ENCODE results near the gene UNC79.
"Not testable (repeated sequence)": the region's sequence is repeated elsewhere in the genome, so short reads cannot be mapped to it uniquely, and the experiment has no call there.

UNC79 gene

DNA sequence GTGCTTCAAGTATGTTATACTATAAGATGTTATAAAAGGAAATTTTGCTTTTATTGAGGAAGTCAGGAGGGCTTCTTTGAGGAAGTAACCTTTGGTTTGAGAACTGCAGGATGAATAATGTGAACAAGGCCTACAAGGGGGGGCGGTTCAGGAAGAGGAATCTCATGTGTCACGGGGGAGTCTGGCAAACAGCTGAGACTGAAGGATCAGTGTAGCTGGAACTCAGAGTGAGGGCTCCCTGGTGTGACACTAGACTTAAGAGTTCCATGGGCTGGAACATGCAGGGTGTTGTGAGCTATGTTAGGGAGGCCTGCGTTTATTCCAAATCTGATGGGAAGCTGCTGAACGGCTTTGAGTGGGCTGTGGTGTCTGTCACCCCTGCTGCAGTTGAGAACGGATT lies 62.3 kb downstream of the UNC79 start:
- DNase-seq (ENCODE audit: low spot score) (no peak), FAIRE-seq (no peak)

DNA sequence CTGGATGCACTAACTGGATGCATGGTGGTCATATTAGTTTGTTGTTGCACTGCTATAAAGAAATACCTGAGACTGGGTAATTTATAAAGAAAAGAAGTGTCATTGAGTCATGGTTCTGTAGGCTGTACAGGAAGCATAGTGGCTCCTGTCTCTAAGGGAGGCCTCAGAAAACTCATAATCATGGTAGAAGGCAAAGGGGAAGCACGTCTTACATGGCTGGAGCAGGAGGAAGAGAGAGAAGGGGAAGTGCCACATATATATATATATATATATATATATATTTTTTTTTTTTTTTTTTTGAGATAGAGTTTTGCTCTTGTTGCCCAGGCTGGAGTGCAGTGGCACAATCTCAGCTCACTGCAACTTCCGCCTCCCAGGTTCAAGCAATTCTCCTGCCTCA lies 62.9 kb downstream of the UNC79 start:
- not testable (repeated sequence) for FAIRE-seq; DNase-seq (ENCODE audit: low spot score)

DNA sequence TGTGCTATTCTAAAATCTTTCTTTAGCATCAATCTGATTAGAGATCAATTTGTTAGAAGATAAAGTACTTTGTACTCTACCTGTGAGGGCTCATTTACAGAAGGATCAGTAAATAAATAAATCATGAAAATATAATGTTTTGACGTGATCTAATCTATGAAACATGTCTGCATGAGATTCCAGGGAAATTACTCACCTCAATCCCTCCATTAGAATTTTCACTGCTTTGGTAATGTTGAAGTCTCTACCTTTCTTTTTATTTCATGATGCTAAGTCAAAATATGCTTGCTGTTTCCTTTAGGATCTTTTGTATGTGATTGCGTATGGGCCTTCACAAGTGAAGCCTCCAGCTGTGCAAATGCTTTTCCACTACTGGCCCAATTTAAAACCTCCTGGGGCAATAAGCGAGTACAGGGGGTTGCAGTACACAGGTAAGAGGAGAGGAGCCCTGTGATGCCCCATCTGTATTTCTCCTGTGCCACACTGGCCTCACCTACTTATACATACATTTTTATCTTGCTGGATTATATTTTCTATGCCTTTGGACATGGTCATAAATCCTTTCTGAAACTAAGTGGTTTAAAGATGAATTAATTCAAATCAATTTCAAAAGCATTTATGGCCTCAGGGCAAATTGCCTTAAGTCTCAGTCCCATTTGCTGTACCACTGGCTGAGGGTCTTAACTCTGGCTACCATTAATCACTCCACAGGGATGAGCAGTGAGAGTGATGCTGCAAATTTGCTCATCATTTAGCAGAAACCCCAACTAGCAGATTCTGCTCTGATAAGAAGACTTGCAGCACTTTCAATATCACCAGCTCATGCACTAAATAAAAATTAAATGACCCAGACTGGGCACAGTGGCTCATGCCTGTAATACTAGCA lies 66.4 kb downstream of the UNC79 start:
- no peak for FAIRE-seq
- DNase-seq (ENCODE audit: low spot score): no peak

DNA sequence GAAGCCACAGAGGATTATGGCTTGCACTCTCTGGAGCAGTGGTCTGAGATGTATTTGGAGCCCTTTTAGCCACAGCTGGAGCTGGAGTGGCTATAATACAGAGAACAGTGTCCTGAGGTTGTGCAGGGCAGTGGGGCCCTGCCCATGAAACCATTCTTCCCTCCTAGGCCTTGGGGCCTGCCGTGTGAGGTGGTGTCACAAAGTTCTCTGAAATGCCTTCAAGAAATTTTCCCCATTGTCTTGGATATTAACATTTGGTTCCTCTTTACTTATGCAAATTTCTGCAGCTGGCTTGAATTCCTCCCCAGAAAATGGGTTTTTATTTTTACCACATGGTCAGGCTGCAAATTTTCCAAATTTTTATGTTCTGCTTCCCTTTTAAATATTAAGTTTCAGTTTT lies 79.3 kb downstream of the UNC79 start:
- DNase-seq (ENCODE audit: low spot score): no peak
- no peak for FAIRE-seq

DNA sequence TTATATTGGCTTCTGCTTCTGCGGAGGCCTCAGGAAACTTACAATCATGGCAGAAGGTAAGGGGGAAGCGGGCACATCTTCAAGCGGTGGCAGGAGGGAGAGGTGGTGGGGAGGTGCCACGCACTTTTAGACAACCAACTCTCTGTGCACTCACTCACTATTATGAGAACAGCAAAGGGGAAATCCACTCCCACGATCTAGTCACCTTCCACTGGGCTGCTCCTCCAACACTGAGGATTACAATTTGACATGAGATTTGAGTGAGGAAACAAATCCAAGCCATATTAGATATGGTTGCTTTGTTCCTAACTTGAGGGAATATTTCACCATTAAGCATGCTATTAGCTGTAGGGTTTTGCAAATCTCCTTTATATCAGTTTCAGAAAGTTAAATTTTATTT lies 80.3 kb downstream of the UNC79 start:
- no peak for DNase-seq (ENCODE audit: low spot score)
- no peak for FAIRE-seq

DNA sequence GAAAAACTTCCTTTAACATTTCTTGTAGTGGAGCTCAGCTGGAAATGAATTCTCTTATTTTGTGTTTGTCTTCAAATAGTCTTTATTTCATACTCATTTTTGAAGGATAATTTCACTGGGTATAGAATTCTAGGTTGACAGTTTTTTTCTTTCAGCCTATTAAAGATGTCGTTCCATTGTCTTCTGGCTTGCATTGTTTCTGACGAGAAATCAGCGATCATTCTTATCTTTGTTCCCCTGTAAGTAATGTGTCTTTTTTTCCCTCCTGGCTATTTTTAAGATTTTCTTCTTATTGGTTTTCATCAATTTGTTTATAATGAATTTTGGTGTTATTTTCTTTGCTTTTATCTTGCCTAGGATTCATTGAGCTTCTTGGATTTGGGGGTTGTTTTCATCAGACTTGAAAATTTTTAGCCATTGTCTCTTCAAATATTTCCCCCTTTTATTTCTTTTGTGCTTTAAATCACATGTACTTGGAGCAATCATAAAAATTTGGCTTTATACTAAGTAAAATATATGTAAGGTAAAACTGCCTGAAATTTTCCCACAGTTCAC lies 89.4 kb downstream of the UNC79 start:
- no peak for DNase-seq (ENCODE audit: low spot score)
- FAIRE-seq: no peak

DNA sequence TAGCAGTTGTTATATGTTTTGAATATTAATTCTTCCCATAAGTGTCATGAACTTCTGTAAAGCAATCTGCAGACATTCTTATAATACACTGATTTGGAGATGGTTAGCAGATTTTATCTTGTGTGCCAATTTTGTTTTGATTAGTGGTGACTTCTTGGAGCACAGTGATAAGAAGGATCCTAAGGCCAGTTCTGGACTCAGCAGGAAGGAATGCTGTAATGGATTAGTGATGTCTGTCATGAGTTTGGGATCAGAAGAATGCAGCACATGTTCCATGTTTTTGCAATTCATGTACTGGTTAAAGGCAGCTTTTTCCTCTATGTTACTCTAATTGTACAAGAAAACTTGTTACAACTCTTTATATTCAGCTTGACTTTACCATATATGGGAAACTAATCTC lies 91.5 kb downstream of the UNC79 start:
- DNase-seq (ENCODE audit: low spot score) (no peak), FAIRE-seq (no peak)

DNA sequence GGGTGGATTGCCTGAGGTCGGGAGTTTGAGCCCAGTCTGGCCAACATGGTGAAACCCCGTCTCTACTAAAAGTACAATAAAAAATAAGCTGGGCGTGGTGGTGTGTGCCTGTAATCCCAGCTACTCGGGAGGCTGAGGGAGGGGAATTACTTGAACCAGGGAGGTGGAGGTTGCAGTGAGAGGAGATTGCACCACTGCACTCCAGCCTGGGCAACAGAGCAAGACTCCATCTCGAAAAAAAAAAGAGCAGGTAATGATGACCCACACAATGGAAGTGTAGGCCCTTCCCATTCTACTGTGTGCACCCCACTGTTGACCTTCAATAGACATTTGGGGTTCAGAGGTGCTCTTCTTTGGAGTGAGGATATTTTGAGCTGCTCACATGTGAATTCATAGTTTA lies 94.5 kb downstream of the UNC79 start:
- FAIRE-seq; DNase-seq (ENCODE audit: low spot score): not testable (repeated sequence)

DNA sequence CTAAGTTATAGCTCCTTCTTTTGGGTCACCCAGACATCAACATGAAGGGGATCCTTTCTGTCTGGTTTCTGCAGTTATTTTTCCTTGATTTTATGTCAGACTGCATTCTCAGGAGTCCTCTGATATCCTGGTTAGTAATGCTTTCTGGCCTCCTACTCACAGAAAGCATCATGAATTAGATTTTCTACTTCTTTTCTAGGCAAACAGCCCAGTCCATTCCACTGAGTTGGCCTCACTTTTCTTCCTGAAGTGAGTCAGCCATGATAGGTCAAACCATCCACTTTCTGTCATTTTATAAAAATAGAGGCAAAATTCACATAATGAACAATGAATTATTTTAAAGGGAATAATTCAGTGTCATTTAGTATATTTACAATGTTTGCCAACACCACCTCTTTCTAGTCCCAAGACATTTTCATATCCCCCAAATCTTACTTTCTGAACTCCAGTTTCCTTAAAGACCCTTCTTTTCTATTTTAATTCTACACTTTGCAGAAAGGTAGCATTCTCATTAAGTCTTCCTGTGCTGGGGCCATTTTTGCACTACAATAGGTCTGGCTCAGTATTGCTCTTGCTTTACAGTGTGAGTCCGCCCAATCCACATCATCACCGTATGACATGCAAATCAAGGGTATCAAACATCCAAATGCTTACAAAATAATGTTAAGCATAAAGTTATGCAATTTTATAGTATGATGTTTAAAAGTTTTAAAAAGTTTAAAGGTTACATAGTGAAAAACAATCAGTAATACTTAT lies 95.1 kb downstream of the UNC79 start:
- DNase-seq (ENCODE audit: low spot score) (no peak), FAIRE-seq (no peak)

DNA sequence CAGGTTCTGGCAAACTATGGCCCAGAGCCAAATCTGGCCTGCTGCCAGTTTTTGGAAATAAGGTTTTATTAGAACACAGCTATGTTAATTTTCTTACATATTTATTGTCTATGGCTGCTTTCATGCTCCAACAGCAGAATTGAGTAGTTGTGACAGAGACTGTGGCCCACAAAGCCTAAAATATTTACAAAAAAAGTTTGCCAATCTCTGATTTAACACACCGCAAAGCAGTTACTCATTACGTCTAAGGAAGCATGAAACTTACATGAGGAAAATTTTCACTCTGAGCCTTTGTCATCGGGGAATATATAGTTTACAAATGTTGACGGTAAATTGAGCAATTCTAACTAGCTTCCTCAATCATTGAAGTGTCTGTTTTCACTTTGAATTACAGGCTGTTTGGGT lies 96.5 kb downstream of the UNC79 start:
- no peak for FAIRE-seq
- no peak for DNase-seq (ENCODE audit: low spot score)

DNA sequence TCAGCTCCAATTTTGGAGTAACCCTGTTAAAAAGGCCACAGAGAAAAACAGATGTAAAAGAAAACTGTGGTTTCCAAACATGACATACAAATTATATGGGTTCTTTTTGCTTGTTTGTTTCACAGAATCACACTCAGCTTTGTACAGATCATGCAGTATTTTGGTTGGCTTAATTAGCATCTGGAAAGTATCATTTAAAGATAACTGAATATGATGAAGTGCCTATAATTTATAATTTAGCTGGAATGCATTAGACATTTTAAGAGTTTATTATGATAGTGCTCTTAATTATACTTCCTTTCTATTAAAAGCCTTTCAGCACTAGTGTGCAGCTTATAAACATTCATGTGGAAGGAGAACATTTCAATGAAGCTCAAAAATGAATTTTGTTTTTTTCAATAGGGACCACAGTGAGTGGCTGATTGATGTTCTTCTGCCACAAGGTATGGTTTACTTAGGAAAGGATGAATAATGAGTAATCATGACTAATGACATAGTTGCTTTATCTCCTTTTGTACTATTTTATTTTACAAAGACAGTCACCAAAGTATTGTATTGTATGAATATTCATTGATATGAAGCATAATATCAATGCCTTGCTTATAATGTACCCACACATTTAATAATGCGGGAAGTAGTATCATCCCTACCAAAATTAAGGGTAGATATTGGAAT lies 98.3 kb downstream of the UNC79 start:
- FAIRE-seq: no peak

DNA sequence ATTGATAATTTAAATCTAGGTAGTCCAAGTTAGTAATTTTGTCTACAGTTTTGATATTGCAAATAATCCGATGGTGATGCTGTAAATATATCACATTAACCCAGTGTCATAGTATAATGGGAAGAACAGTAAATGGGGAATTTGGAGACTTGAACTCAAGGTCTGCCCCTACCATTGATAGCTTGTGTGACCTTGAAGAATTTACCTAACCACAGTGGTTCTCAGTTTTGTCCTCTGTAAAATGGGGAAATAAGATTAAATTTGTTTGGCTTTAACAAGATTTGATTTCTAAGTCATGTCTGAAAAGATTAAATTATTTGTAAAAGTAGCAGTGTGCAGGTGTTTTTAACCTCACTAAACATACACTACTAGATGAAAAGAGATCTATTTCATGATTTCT lies 100.9 kb downstream of the UNC79 start:
- FAIRE-seq: no peak

More for the DNA sequence above, 98.3 kb downstream of the UNC79 start:
- DNase-seq (ENCODE audit: low spot score): no peak

DNA sequence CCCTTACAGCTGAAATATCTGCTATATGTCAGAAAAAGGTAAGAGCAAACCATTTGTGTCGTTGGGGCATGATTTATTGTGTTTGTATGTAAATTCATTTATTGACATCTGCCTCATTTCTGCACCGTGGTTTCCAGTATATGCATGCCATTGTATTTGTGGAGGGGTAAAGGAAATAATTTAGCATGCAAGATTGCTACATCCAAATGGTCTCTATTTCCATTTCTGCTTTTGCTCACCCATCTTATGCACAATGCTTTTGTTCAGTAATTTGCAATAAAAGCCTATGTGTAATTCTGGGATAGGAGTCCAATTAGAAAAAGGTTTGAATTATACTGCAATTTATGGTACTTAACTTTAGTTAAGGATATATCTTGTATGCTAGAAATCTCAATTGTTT lies 101.8 kb downstream of the UNC79 start:
- FAIRE-seq: no peak
- no peak for DNase-seq (ENCODE audit: low spot score)

More for the DNA sequence above, 100.9 kb downstream of the UNC79 start:
- no peak for DNase-seq (ENCODE audit: low spot score)

DNA sequence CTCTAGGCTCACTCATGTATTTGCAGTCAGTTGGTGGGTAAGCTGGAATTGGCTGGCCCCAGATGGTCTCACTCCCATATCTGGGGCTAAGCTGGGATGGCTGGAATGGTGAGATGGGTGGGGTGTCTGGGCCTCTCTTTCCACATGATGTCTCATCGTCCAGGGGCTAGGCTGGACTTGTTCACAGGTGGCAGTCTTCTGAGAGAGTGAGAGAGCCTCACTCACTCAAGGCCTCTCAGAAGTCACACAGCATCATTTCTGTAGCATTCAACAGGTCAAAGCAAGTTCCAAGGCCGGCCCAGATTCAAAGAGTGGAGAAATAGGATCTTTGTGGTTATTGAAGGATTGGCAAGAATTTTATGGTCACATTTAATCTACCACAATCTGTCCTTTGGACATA lies 102.7 kb downstream of the UNC79 start:
- no peak for FAIRE-seq

DNA sequence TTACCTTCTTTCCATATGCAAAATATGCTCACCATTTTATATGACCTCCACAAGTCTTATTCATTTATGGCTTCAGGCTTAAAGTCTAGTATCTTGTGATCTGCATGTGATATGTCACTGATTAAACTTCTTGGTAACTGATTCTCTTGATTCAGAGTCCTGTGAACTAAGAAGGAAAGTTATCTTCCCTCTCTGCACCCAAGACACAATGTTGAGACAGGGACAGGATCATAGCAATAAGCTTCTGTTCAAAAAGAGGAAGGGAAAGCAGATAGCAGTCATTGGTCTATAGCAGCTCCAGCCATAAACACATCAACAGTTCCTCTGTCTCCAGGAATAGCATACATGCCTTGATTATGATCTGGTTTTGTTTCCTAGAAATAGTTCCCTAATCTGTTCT lies 103.1 kb downstream of the UNC79 start:
- DNase-seq (ENCODE audit: low spot score) (no peak), FAIRE-seq (no peak)

More for the DNA sequence above, 102.7 kb downstream of the UNC79 start:
- no peak for DNase-seq (ENCODE audit: low spot score)

DNA sequence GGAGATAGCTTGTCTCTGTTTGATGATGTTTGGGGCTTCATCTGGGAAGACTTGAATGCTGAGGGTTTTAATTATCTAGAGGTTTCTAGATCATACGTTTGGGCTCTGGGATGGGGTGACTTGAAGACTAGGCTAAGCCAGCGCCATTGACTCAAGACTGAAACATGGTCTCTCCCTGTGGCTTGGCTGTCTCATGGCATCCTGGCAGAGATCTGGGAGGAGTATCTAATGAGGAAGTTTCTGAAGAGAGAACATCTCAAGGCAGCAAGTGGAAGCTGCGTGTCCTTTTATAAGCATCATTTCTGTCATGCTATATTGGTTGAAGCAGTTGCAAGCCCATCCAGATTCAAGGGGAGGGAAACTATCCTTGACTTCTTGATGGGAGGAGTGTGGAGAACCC lies 104.8 kb downstream of the UNC79 start:
- FAIRE-seq (no peak), DNase-seq (ENCODE audit: low spot score) (no peak)

DNA sequence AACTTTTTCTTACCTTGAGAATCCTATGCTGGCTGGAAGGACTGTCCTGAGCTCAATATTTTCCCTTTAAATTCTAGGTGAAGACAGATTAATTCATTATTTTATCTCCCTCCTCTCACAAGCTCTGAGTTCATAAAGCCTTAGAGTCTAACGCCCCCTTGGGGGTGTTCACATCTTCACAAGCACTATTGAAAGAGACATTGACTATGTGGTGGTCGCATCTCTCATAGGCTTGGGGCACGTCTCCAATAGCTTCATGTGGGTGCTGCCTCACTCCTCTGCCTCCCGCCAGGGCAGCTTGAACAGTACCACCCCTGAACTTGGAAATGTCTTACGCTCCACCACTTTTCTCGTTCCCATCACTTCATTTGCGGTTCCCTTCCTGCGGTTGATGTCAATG lies 106.2 kb downstream of the UNC79 start:
- no peak for FAIRE-seq
- DNase-seq (ENCODE audit: low spot score): no peak

DNA sequence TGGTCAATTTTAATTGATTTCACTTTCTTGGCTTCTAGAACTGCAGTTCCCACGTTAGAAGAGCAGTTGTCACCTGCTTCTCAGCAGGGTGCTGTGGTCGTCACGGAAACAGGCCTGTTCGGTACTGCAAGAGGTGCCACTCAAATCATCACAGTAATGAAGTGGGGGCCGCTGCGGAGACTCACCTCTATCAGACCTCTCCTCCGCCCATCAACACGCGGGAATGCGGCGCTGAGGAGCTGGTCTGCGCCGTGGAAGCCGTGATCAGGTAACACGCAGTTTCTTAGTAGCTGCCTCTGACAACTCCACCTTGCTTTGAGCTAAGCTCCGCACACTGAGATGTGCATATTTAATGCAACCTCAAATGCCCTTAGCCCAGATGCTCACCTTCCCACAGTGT lies 107.2 kb downstream of the UNC79 start:
- no peak for FAIRE-seq
- no peak for DNase-seq (ENCODE audit: low spot score)

DNA sequence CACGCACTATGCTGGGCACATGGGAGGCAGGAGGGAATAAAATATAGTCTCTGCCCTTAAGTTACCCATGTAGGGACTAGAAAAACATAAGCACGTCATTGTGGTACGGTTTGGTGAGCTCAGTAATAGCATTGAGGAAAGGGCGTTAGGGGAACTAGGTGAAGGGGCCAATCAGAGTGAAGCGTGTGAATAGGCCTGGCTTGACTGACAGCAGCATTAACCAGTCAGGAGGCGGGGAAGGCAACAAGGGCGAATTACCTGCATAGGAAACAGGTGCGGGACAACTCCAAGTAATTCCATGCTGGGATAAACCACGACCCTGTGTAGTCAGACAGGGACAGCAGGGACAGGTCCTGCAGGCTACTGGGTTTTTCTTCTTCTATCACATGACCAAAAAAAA lies 107.7 kb downstream of the UNC79 start:
- no peak for DNase-seq (ENCODE audit: low spot score)
- no peak for FAIRE-seq

DNA sequence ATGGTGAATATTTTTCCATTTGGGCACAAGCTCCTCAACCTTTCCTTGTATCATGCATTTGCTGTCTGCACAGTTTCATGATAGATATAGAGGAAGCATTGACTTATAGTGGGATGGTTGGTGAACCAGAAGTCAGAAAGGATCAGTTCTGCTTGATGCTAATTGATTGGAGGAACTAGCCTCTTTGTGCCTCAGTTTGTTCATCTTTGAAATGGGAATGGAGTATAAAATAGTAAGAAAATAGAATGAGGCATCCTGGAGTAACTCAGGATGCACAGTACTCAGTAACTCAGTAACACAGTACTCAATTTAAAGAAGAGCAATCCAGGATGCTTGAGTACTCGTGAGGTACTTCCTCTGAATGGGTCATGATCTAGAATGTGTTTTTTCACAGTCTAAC lies 109.5 kb downstream of the UNC79 start:
- FAIRE-seq (no peak), DNase-seq (ENCODE audit: low spot score) (no peak)

DNA sequence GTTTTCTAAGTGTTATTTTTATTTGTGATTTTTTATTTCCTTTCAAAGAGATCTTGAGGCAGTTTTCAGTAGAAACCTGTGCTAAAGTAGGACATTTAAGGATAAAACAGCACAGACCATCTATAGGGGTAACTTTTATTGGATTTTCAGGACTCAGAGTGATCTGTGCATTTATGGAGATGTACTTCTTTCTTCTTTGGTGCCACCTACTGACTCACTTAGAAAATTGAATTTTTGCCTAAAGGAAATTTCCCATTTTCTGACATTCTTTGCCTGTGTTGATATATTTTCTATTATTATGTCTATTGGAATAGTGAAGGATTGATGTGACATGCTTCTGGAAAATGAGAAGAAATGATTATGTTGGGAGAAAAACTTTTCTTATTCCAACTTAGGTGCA lies 113.0 kb downstream of the UNC79 start:
- peak; percentile 4 for DNase-seq (ENCODE audit: low spot score)
- no peak for FAIRE-seq

DNA sequence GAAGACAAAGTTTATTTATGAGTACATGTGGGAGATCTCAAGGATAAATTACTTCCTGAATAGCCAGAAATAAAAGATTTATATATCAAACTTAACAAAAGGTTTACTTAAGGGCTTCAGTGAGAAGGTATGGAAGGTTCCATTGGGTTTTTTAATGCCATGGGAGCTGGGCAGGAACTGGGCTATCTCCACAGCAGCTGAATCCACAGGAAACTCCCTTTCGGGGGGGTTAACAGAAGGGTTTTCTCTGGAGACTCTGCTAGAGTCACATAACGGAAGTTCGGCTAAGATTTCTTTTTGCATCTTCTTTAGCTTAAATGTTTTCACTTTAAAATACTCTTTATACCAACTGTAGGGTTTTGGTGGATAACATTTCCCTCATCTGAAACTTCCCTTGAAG lies 113.5 kb downstream of the UNC79 start:
- FAIRE-seq (no peak), DNase-seq (ENCODE audit: low spot score) (no peak)
